Fibroblast of mammary gland (primary cell): ENCODE results near the gene KCNF1.

Experiments
- DNase-seq: peaks from one replicate; pipeline ENCODE4 v3.0.0-alpha.2; 2010; ENCODE audit warnings: low read depth
- H3K4me3 ChIP-seq: 2 replicates; pipeline ENCODE4 v1.5.1; 2011; ENCODE audit warnings: low read depth, mild to moderate bottlenecking, low read length, moderate library complexity; ENCODE audit not compliant: control insufficient read depth
- CTCF ChIP-seq: conservative IDR thresholded peaks from 2 replicates; pipeline ENCODE4 v1.5.1; 2011; ENCODE audit warnings: low read depth, low read length, inconsistent platforms; ENCODE audit not compliant: control insufficient read depth, insufficient read depth

The KCNF1 gene

GRCh38 chr2:10911291-10912075 is at the start of gene KCNF1:
Gene KCNF1 (plus strand): TSS chr2:10911934. CDS start chr2:10912427, 493 bp downstream.
- DNase-seq = peak; percentile 56
- TF ChIP-seq CTCF = peak; percentile 14
- no peak within 1 kb of the TSS for H3K4me3 ChIP-seq

GRCh38 chr2:10862330-10862729 is 49.4 kb upstream of the KCNF1 start:
- no peak for DNase-seq
- H3K4me3 ChIP-seq = no peak overlapping the region
- TF ChIP-seq CTCF = no peak

- no peak for TF ChIP-seq CTCF
- DNase-seq = no peak
- H3K4me3 ChIP-seq = no peak overlapping the region
These were observed 48.7 kb upstream of the KCNF1 start for GRCh38 chr2:10863047-10863446.

GRCh38 chr2:10863837-10864236 is 47.9 kb upstream of the KCNF1 start:
- no peak overlapping the region for H3K4me3 ChIP-seq
- DNase-seq = no peak
- TF ChIP-seq CTCF = no peak

GRCh38 chr2:10864251-10864650 is 47.5 kb upstream of the KCNF1 start:
- no peak for TF ChIP-seq CTCF
- H3K4me3 ChIP-seq = no peak overlapping the region
- DNase-seq = no peak

GRCh38 chr2:10864861-10865636 is 46.7 kb upstream of the KCNF1 start:
- no peak overlapping the region for H3K4me3 ChIP-seq
- DNase-seq = no peak

More at GRCh38 chr2:10864861-10865636, 46.7 kb upstream of the KCNF1 start:
- TF ChIP-seq CTCF = peak; percentile 4
